HEK293T (cell line): Measurements from ENCODE around the gene TMTC3.

Experiments used
- CTCF ChIA-PET: fragments of 350-600 bp; formaldehyde crosslinking; extraction: SDS; loops from one replicate; lab custom pipeline; 2021; ENCODE audit warnings: antibody characterized with exemption, inconsistent platforms; lab: Yijun Ruan, JAX
- POLR2A ChIA-PET: fragments of 350-600 bp; formaldehyde crosslinking; extraction: SDS; loops from one replicate; lab custom pipeline; 2020; ENCODE audit warnings: antibody characterized with exemption, inconsistent platforms; lab: Yijun Ruan, JAX
- DNase-seq: peaks from one replicate; pipeline ENCODE4 v3.0.0; 2012; ENCODE audit warnings: mixed read lengths; ENCODE audit errors: extremely low spot score
- ARNT ChIP-seq: fragments of 450-650 bp; IDR thresholded peaks from 2 replicates; pipeline ENCODE4 v1.6.1; 2017; ENCODE audit warnings: mild to moderate bottlenecking
- BHLHE40 ChIP-seq: fragments of 450-650 bp; IDR thresholded peaks from 2 replicates; pipeline ENCODE4 v1.6.1; 2016; ENCODE audit warnings: mild to moderate bottlenecking, moderate library complexity, borderline replicate concordance
- CTBP1 ChIP-seq: fragments of 450-650 bp; IDR thresholded peaks from 2 replicates; pipeline ENCODE4 v1.6.1; 2016; ENCODE audit warnings: borderline replicate concordance
- ELF4 ChIP-seq: fragments of 450-650 bp; IDR thresholded peaks from 2 replicates; pipeline ENCODE4 v1.6.1; 2017; ENCODE audit warnings: antibody characterized with exemption
- FOXA1 ChIP-seq: fragments of 450-650 bp; IDR thresholded peaks from 2 replicates; pipeline ENCODE4 v1.6.1; 2016; ENCODE audit warnings: mild to moderate bottlenecking
- FOXK2 ChIP-seq: fragments of 450-650 bp; IDR thresholded peaks from 2 replicates; pipeline ENCODE4 v1.6.1; 2016; ENCODE audit warnings: mild to moderate bottlenecking
- FOXM1 ChIP-seq: fragments of 450-650 bp; IDR thresholded peaks from 2 replicates; pipeline ENCODE4 v1.6.1; 2017; ENCODE audit warnings: mild to moderate bottlenecking, borderline replicate concordance
- HDGF ChIP-seq: fragments of 450-650 bp; IDR thresholded peaks from 2 replicates; pipeline ENCODE4 v1.6.1; 2017; ENCODE audit warnings: antibody characterized with exemption, borderline replicate concordance
- L3MBTL2 ChIP-seq: fragments of 450-650 bp; conservative IDR thresholded peaks from 2 replicates; pipeline ENCODE4 v1.6.1; 2016; ENCODE audit warnings: mild to moderate bottlenecking
- LEF1 ChIP-seq: fragments of 450-650 bp; IDR thresholded peaks from 2 replicates; pipeline ENCODE4 v1.6.1; 2017; ENCODE audit warnings: mild to moderate bottlenecking, borderline replicate concordance
- NFRKB ChIP-seq: fragments of 450-650 bp; IDR thresholded peaks from 2 replicates; pipeline ENCODE4 v1.6.1; 2016; ENCODE audit warnings: mild to moderate bottlenecking, moderate library complexity
- PKNOX1 ChIP-seq: fragments of 450-650 bp; IDR thresholded peaks from 2 replicates; pipeline ENCODE4 v1.6.1; 2016
- SP1 ChIP-seq: fragments of 450-650 bp; IDR thresholded peaks from 2 replicates; pipeline ENCODE4 v1.6.1; 2017
- SUZ12 ChIP-seq: fragments of 450-650 bp; IDR thresholded peaks from 2 replicates; pipeline ENCODE4 v1.6.1; 2016; ENCODE audit warnings: mild to moderate bottlenecking
- TARDBP ChIP-seq: fragments of 450-650 bp; IDR thresholded peaks from 2 replicates; pipeline ENCODE4 v1.6.1; 2016
- ZNF384 ChIP-seq: fragments of 450-650 bp; IDR thresholded peaks from 2 replicates; pipeline ENCODE4 v1.6.1; 2016

TMTC3 gene

GRCh38 chr12:88156075-88156654 lies 14.1 kb downstream of the TMTC3 start:
- CTCF ChIA-PET = no interaction called here
- DNase-seq = no peak
- POLR2A ChIA-PET = no interaction called here
- no peak for TF ChIP-seq SUZ12
- TF ChIP-seq TARDBP = no peak
- TF ChIP-seq FOXA1 = no peak
- TF ChIP-seq CTBP1 = no peak
- TF ChIP-seq SP1 = no peak
- no peak for TF ChIP-seq L3MBTL2
- TF ChIP-seq LEF1 = no peak

- DNase-seq = no peak
- TF ChIP-seq ARNT = no peak
- ChIA-PET POLR2A (no interaction called here), CTCF (no interaction called here)
Measured at GRCh38 chr12:88163371-88163770, 21.3 kb downstream of the TMTC3 start.

- ChIA-PET POLR2A (no interaction called here), CTCF (no interaction called here)
- no peak for TF ChIP-seq ZNF384
- no peak for TF ChIP-seq ELF4
- no peak for TF ChIP-seq LEF1
- TF ChIP-seq SUZ12 = no peak
- TF ChIP-seq SP1 = no peak
- TF ChIP-seq BHLHE40 = no peak
- TF ChIP-seq FOXA1 = no peak
- TF ChIP-seq PKNOX1 = no peak
- no peak for DNase-seq
Measured at GRCh38 chr12:88166179-88166578, 24.1 kb downstream of the TMTC3 start.

- TF ChIP-seq LEF1 = no peak
- TF ChIP-seq SP1 = no peak
- no peak for TF ChIP-seq ARNT
- no peak for TF ChIP-seq TARDBP
- TF ChIP-seq BHLHE40 = no peak
- TF ChIP-seq CTBP1 = no peak
- ChIA-PET POLR2A (no interaction called here), CTCF (interaction anchor here (0.6 kb wide), 1 partner anchor 1481 kb away, joined by 3 read pairs; no protein-coding TSS in a partner anchor)
- no peak for DNase-seq
Measured at GRCh38 chr12:88167384-88167783, 25.3 kb downstream of the TMTC3 start.

- CTCF ChIA-PET = no interaction called here
Measured at GRCh38 chr12:88172844-88173407, 30.8 kb downstream of the TMTC3 start.

GRCh38 chr12:88175544-88175943 lies 33.4 kb downstream of the TMTC3 start:
- no peak for DNase-seq
- POLR2A ChIA-PET = no interaction called here
- CTCF ChIA-PET = no interaction called here
- TF ChIP-seq NFRKB (no peak), HDGF (no peak), LEF1 (no peak), FOXM1 (no peak), PKNOX1 (no peak), SP1 (no peak), FOXK2 (no peak), SUZ12 (no peak), BHLHE40 (no peak), ARNT (no peak), TARDBP (no peak), L3MBTL2 (no peak), FOXA1 (no peak), ELF4 (no peak), CTBP1 (no peak)

More at GRCh38 chr12:88172844-88173407, 30.8 kb downstream of the TMTC3 start:
- DNase-seq = no peak
- TF ChIP-seq CTBP1 = no peak
- TF ChIP-seq FOXM1 = no peak
- TF ChIP-seq FOXA1 = no peak
- TF ChIP-seq BHLHE40 = no peak
- TF ChIP-seq SUZ12 = no peak
- no peak for TF ChIP-seq L3MBTL2
- TF ChIP-seq TARDBP = no peak
- TF ChIP-seq SP1 = no peak
- TF ChIP-seq ARNT = no peak
- no peak for TF ChIP-seq LEF1
- no peak for TF ChIP-seq HDGF
- TF ChIP-seq FOXK2 = no peak
- no peak for TF ChIP-seq PKNOX1
- POLR2A ChIA-PET = no interaction called here

- ChIA-PET CTCF (no interaction called here), POLR2A (no interaction called here)
- TF ChIP-seq TARDBP (no peak), FOXK2 (no peak), SP1 (no peak), HDGF (no peak), FOXA1 (no peak), LEF1 (no peak)
Measured at GRCh38 chr12:88179436-88180014, 37.4 kb downstream of the TMTC3 start.

More at GRCh38 chr12:88179436-88180014, 37.4 kb downstream of the TMTC3 start:
- no peak for DNase-seq
